GM19372 (cell line): ENCODE measurements around the gene FMN2.

Experiments
- ATAC-seq: cut with Tn5 transposase; IDR thresholded peaks from one replicate; pipeline ENCODE4 v1.9.1; 2021; ENCODE audit warnings: mild to moderate bottlenecking, low read depth, moderate library complexity; ENCODE audit not compliant: unreplicated experiment

FMN2 gene

GRCh38 chr1:240508201-240508600 is 416.5 kb downstream of the FMN2 start:
- no peak for ATAC-seq

GRCh38 chr1:240508950-240509349 is 417.3 kb downstream of the FMN2 start:
- ATAC-seq, result no peak

GRCh38 chr1:240511789-240512188 is 420.1 kb downstream of the FMN2 start:
- no peak for ATAC-seq

GRCh38 chr1:240515505-240515904 is 423.8 kb downstream of the FMN2 start:
- ATAC-seq, result no peak

GRCh38 chr1:240516069-240516468 is 424.4 kb downstream of the FMN2 start:
- ATAC-seq, result no peak

- ATAC-seq, result no peak
Observed at GRCh38 chr1:240517891-240518290, 426.2 kb downstream of the FMN2 start.

GRCh38 chr1:240522122-240522822 is 430.6 kb downstream of the FMN2 start:
- ATAC-seq, result no peak

GRCh38 chr1:240524356-240525069 is 432.8 kb downstream of the FMN2 start:
- ATAC-seq, result no peak
